Stimulated activated CD4-positive, alpha-beta T cell treated with anti-CD3 and anti-CD28 coated beads, Interleukin-12 subunit alpha, Interleukin-12 subunit beta, amount 100 ng/mL, for 48 hours (primary cell): ENCODE results near the gene GSTO2.

Experiments
- DNase-seq, 3 donors: peaks; one replicate each; pipeline ENCODE4 v3.0.0-alpha.2; 2020; ENCODE audit warnings: low read depth in 2 of 3, low spot score in 1 of 3

Gene GSTO2

DNA sequence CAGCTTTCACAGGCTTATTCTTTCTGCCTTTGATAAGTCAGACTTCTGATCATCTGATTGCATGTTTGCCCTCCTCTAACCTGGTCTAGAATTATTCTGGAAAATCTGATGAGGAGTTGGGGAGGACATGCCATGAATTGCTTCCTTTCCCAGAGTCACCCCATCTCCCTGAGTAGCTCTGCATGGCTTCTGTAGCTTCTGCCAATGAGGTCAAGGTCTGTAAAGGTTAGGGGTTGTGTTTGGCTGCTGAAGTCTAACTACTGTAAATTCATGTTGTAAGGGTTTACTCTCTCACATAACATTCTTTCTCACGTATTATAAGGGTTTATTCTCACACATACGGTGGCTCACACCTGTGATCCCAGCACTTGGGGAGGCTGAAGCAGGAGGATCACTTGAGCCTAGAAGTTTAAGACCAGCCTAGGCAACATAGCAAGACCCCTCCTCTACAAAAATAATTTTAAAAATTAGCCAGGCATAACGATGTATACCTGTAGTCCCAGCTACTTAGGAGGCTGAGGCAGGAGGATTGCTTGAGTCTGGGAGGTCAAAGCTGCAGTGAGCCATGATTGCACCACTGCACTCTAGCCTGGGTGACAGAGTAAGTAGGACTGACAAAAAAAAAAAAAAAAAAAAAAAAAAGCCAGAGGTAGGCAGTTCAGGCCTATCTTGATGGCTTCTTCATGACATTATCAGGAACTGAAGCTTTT is 10.7 kb downstream of the GSTO2 start:
- DNase-seq: no peak

DNA sequence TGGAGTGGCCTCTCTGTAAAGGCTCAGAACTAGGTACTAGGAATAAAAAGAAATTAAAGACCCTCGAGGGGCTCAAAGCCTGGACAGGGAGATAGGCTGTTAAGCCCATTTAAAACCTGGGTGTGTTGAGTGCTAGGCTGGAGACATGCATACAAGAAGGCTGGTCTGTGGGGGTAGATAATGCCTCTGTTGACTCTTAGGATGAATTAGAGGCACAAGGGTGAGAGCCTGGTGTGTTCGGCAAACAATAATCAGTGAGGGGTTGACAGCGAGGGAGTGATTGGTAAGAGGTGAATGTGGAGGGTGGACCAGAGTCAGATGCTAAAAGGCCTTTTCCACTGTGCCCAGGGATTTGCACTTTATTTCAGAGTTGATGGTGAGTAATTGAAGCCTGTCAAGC is 12.7 kb downstream of the GSTO2 start:
- DNase-seq: no peak

DNA sequence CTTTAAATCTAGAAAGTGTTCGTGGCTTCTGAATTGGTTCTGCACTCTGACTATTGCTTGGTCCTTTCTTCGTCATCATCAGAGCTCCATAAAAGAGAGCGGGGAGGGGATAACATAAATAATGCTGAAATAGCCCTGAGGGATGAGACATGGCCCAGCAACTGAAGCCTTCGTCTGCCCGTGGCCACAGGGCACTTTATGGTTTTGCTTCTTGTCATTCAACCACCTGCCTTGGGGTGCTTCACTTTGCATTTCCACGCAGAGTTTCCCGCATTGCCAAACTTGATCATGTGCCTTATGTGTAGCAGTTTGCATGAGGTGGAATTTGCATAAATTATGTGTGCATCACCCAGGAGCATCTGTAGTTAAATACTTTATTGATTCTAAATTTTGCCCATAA is 15.9 kb downstream of the GSTO2 start:
- DNase-seq: no peak

DNA sequence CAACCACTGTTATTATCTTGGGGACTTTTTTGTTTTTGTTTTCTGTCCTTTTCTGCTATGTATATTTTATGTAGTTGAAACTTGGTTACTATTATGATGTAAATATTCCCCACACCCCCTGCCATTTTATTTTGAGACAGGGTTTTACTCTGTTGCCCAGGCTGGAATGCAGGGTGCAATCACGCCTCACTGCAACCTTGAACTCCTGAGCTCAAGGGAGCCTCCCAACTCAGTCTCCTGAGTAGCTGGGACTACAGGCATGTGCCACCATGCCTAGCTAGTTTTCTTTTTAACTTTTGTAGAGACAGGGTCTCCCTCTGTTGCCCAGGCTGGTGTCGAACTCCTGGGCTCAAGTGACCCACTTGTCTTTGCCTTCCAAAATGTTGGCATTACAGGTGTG is 18.0 kb downstream of the GSTO2 start:
- DNase-seq: no peak

DNA sequence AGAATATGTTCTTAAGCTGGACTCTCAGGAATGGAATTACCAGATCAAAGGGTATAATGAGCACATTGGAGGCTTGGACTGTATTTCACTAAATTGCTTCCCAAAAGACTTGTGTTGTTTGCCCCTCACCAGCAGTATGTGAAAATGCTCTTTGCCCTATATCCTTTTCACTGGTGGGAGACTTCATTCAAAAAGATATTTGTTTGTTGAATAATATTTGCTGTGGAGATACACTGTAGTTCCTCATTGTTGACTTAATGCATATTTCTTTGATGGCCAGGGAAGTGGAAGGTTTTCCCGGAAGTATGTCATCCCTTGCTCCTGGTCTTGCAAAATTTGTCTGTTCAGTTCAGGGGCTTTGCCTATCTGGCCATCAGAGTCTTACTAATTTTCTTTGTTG is 19.4 kb downstream of the GSTO2 start:
- DNase-seq: no peak

DNA sequence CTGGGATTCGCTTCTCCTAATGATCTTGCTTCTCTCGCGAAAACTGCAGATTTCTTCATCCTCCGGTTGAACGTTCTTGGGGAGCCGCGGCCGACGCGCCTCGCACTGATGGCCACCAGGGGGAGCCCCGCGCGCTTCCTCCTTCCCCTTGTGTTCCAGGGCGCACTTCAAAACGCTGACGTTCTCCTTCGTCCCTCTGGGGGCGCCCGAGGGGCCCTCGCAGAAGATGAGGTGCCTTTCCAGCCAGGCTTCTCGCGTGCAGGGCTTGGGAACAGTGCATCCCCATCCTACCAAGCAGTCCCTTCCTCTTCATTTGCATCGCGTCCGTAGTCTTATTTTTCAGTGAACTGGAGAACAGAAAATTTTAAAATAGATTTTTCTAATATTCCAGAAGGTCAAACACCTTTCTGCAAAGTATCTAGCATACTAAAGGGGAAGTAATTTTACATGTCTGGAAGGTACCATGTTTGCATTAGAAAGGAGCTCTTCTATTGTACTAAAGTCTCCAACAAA is 22.5 kb downstream of the GSTO2 start:
- DNase-seq: peak; percentile 80 to 84 (median 84)

DNA sequence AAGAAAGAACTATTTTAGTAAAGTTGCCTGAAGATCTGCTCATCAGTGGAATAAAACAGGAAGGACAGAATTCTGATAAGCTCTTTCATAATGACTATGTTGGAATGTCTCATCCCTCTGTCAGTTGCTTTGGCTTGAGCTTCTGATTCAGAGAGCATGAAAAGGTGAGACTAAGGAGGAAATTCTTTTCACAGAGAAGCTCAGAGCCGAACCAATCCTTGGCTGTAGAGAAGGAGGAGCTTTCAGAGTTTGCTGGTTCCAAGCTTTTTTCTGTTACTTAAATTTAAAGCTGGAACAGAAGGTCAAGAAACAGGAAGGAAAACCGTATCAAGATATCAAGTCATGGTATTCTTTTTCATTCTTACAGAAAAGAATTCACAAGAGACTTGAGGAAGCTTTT is 24.0 kb downstream of the GSTO2 start:
- DNase-seq: no peak

DNA sequence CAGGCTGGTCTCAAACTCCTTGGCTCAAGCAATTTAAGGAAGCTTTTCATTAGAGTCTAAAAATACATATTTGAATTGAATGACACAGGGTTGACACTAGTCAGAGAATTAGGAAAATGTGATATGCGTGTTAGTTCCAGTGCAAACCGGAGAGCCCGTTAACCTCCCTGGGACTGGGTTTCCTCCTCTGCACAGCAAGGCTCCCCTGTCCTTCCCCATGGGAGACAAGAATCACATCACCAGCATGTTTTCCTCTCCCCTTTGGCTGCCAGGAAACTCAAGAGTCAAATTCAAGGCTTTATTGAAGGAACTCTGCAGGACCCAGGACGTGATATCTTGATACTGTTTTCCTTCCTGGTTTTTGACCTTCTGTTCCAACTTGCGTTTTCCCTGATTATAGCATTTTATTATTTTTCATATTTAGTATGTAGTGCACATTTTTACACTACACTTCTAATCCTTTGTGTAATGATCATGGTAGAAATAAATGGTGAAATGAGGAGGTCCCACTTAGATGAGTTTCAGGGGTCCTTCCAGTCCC is 24.9 kb downstream of the GSTO2 start:
- no peak for DNase-seq

DNA sequence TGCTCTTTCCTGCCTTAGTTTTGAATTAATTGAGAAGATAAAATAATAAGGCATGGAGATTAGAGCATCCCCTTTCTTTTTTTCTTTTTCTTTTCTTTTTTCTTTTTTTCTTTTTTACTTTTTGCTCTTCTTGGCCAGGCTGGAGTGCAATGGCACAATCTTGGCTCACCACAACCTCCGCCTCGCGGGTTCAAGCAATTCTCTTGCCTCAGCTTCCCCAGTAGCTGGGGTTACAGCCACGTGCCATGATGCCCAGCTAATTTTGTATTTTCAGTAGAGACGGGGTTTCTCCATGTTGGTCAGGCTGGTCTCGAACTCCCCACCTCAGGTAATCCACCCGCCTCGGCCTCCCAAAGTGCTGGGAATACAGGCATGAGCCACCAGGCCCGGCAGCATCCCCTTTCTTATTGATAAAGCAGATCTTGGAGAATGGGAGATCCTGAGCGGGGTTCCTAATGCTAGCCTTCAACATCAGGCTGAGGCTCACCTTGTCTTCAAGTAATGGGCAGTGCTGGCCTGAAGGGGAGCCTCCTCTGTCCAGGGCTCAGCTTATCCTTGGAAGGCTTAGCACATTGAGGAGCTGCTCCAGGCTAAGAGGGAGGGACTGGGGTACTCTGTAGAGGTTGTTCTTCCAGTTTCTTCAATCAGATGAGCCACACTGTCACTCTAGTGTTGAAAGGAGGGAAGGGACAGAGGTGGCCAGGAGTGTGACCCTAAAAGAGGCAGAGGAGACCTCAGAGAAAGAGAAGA is 27.9 kb downstream of the GSTO2 start:
- DNase-seq: no peak

DNA sequence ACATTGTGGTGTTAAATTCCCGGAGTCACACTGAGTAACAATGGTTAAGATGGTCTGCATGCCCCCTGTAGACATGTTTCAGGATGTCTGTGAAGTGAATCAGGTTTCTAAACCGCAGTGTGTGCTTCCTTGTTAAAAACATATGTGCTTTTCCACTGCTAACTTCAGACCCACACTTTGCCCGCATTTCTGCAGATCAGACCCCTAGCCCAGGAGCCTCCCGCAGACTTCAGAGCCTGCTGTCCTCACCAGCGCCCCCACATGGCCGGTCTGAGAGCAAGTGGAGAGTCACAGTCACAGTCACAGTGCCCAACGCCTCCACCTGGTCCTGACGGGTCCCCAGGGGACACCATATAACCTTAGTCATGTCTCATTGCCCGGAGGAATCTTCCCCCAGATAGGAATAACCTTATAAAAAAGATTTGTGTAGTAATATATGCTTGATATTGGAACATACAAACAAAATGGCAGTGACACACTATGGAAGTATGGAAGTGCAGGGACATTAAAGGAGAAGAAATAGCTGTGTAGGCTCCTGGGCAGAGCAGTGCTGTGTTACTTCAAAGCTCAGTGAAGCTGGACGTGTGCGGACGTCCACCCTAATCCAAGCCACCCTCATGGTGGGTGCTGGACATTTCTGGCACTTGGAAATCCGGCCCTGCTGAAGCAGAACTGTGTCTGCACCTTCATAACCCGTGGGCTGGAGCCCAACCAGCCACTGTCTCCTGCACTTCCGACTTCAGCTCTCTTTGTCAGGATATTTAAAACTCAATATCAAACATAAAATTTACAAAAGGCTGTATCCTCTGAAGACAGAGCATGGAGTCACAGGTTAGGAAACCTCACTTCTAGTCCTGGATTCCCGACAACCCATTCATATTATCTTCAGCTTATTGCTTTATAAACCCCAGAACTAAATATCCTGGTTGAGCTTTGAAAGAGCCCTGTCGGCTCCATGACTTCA is 29.0 kb downstream of the GSTO2 start:
- DNase-seq: no peak

DNA sequence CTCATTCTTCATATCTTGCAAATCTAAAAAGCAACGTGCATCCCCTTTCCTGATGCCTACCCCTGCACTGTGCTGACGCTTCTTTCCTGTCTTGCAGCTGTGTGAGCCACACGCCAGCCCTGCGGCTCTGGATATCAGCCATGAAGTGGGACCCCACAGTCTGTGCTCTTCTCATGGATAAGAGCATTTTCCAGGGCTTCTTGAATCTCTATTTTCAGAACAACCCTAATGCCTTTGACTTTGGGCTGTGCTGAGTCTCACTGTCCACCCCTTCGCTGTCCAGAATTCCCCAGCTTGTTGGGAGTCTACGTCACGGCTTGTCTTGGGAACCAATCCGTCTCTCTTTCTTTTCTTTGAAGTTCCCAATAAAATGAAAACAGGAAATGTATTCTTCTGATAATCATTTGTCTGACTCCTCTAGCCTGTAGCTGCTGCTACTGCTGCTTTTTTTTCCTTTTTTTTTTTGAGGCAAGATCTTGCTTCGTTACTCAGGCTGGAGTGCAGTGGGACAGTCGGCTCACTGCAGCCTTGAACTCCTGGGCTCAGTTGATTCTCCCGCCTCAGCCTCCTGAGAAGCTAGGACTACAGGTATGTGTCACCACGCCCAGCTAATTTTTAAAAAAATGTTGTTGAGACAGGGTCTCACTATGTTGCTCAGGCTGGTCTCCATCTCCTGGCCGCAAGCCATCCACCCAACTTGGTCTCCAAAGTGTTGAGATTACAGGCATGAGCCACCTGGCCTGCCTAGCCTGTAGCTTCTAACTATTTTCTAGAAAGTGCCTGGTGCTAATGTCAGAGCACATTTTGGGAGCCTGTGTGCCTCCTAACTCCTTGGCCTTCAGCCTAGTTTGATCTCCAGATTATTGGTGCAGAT is 30.3 kb downstream of the GSTO2 start:
- DNase-seq: no peak

DNA sequence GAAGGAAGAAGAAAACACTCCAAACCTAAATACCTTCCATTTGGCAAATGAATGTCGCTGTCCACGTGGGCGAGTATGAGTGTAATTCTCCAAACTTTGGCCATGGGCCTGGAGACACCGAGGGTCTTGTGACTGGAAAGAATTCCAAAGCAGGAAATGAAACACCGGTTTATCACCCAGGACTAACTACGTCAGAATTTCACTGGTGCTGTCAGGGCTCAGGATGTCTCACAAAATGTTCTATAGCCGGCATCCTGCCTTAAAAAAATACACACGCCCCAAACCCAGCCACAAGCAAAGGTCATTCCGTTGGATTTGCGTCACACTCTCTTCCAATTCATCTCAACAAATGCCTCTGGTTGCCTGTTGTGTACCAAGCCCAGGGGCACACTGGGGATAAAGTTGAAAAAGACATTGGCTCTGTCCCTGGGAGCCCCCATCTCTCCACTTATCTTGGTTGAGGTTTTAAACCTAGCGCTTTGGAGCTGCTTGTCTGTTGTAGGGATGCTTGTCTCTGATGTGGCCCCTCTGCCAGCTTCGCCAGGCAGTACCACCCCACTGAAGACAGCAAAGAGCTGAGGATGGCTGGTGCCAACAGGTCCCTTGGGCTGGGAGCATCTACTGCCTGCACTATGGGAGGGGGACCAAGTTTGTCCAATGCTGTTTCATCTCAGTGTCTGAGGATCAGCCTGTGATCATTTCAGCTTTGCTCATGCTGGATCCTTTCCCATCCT is 31.2 kb downstream of the GSTO2 start:
- no peak for DNase-seq

DNA sequence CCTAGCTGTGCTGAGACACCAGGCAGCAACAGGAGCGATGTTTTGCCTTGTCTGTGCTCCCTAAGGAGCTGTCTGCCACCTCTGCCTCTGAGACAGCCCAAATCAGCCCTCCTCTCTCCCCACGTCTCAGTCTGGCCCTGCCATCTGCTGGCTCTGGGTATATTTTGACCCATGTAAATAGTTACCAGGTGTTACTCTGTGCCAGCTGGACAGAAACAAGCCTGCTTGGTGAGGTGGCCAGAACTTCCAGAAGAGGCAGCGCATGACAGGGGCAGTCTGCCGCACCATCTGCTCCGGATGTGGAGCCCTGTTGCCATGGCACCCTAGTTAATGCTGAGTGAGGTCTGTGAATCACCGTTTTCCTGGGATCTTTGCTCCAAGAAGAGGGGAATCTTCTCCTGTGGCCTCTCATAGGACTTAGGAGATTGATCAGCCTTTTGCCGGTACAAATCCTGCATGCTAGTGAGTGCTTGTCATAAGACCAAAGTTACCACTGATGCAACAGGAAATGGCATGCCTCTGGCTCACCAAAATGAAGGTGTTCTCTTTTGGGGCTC is 31.8 kb downstream of the GSTO2 start:
- DNase-seq: no peak

DNA sequence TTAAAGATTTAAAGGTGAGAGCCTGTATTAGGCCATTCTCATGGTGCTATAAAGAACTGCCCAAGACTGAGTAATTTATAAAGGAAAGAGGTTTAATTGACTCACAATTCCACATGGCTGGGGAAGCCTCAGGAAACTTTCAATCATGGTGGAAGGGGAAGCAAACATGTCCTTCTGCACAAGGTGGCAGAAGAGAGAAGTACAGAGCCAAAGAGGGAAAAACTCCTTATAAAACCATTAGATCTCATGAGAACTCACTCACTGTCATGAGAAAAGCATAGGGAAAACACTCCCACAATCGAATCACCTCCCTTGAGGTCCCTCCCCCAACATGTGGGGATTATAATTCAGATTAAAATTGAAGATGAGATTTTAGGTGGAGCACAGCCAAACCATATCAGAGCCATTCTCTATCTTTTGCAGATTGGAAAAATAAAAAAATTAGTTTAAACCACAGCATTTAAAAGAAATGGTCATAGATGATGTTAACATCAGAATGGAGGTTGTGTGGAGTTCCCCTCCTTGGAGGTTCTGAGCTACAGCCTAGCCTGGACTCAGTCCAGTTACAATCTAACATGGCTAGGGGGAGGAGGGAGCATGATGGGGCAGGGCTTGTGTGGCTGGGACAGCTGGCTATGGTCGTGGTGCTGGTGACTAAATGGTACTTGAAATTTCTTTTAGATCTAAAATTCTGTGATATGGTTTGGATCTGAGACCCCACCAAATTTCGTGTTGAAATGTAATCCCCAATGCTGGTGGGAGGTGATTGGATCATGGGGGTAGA is 33.1 kb downstream of the GSTO2 start:
- DNase-seq: no peak

DNA sequence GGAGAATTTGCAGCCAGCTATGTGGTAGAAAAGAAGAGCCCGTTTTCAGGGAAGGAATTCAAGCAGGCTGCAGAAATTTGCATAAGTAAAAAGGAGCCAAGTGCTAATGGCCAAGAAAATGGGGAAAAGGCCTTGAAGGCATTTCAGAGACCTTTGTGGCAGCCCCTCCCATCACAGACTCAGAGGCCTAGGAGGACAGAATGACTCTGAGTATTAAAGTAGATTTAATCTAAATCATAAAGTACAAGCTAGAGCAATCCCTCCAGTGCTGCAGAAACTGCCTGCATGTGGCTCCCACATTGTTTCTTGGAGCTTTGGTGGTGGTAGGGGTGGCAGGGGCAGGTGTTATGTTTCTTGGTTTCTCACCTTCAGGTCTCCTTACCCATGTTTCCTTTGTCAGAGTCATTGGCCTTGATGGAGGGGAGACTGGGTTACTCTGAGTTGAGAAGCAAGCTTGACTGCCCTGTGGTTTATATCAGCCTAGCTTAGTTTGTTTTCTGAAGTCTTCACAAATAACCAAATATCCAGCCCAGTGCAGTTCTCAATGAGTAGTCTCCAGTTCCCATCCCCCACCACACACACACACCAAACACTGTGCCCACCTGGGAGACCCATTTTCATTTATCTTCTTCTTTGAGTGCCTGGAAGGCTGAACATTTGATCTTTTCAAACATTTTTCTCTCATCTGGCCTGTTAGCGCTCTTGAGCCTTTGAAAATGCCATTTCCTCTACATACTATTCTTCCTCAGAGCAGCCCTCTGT is 34.8 kb downstream of the GSTO2 start:
- DNase-seq: no peak

DNA sequence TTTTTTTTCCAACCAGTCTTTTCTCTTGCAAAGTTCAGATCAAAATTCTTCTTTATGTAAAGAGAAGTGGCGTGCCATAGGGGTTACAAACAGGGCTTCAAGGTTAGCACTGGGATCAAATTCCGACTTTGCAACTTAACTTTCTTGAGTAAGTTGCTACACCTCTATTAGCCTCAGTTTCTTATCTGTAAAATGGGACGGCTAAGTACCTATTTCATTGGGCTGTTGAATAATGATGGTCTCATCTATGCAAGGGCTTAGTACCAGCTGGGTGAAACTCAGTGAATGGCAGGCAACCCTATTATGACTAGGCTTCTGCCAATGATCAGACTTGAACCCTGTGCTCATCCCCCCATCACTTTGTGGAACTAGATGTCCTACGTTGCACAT is 35.4 kb downstream of the GSTO2 start:
- no peak for DNase-seq

DNA sequence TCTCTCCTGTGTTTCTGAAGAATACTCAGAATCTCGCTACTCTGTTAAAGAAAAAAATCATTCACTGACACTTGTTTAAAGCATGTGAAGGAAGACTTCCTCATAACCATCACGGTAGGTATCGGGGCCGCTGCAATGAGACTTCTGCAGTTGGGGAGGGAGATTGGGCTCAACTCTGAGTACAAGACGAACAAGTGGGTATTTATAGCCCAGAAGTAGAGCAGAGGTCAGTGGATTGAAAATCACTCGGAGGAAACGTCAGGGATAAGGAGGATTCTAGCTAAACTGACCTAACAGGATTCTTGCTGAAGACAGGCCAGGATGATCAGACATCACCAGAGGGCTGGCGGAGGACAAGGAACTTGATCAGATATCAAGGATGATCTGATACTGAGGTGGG is 35.9 kb downstream of the GSTO2 start:
- DNase-seq: no peak

DNA sequence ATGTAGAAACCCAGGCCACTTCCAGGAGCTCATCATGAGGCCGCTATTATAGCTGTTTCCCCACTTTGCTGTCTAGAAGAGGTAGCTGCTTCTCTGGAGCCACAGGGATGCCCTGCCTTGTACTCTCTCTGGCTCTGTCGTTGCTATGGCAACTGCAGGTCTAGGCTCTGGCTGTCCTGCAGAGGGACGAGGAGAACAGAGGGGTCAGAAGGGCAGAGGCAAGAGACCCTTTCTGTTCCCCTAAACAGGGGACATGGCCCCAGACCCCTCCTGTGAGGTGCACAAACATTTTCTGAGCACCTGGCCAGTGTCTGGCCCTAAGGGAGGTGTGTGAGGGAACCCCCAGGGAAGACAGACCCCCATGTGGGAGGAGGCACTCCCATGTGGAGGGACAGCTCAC is 37.9 kb downstream of the GSTO2 start:
- DNase-seq: no peak
